PC-3 (cell line): Measurements from ENCODE around the gene HOXC5. TPM values are rescaled to one million over a fixed set of nuclear protein-coding genes. Genes with fewer than 3 reads are reported as not detected.

Experiments
- ATAC-seq: fragments of 200-7000 bp; cut with Tn5 transposase; 2 replicates; pipeline ENCODE4 v1.9.1; 2020; ENCODE audit warnings: mild to moderate bottlenecking, moderate library complexity
- BruUV-seq: library from RNA; stranded (reverse); fragments of 400-500 nt; replicated peaks from 2 replicates; lab custom pipeline; 2021; lab: Mats Ljungman, UMichigan
- CTCF ChIA-PET: fragments of 300-600 bp; sonication (Branson Sonifier 250); formaldehyde crosslinking; loops from one replicate; lab custom pipeline; 2022; ENCODE audit warnings: antibody characterized with exemption; lab: Charles Lee
- POLR2A ChIA-PET: fragments of 300-600 bp; sonication (Branson Sonifier 250); formaldehyde crosslinking; loops from one replicate; lab custom pipeline; 2022; ENCODE audit warnings: antibody characterized with exemption; ENCODE audit not compliant: unreplicated experiment; lab: Charles Lee
- DNase-seq: peaks from one replicate; pipeline ENCODE4 v3.0.0-alpha.2; 2015
- H2AFZ ChIP-seq: fragments of 300-600 bp; sonication (generic); 2 replicates; pipeline ENCODE4 v1.6.0; 2016; ENCODE audit warnings: antibody characterized with exemption, low read length
- H3F3A ChIP-seq: fragments of 300-600 bp; sonication (generic); one replicate; pipeline ENCODE4 v1.6.0; 2017; ENCODE audit warnings: antibody characterized with exemption, low read length, control low read depth, mild to moderate bottlenecking; ENCODE audit not compliant: unreplicated experiment
- H3K27ac ChIP-seq: fragments of 300-600 bp; sonication (generic); 2 replicates; pipeline ENCODE4 v1.5.1; 2016; ENCODE audit warnings: mild to moderate bottlenecking, low read length
- H3K27me3 ChIP-seq: fragments of 300-600 bp; sonication (generic); 2 replicates; pipeline ENCODE4 v1.6.1; 2016; ENCODE audit warnings: low read length, mixed read lengths
- H3K36me3 ChIP-seq: fragments of 300-600 bp; sonication (generic); 2 replicates; pipeline ENCODE4 v1.6.1; 2016; ENCODE audit warnings: low read depth, mixed run types, low read length, mixed read lengths
- H3K4me1 ChIP-seq: fragments of 300-600 bp; sonication (generic); 2 replicates; pipeline ENCODE4 v1.5.1; 2016; ENCODE audit warnings: low read length; ENCODE audit not compliant: insufficient read depth
- H3K4me2 ChIP-seq: fragments of 300-600 bp; sonication (generic); 2 replicates; pipeline ENCODE4 v1.6.0; 2016; ENCODE audit warnings: low read length
- H3K4me3 ChIP-seq: fragments of 300-600 bp; sonication (generic); 2 replicates; pipeline ENCODE4 v1.5.1; 2016; ENCODE audit warnings: mild to moderate bottlenecking, low read length, mixed read lengths
- H3K79me2 ChIP-seq: fragments of 300-600 bp; sonication (generic); 2 replicates; pipeline ENCODE4 v1.6.1; 2017; ENCODE audit warnings: low read length, mixed read lengths
- H3K9ac ChIP-seq: fragments of 300-600 bp; sonication (generic); 2 replicates; pipeline ENCODE4 v1.6.0; 2016; ENCODE audit warnings: mild to moderate bottlenecking, low read length
- H3K9me2 ChIP-seq: fragments of 300-600 bp; sonication (generic); replicated peaks from 2 replicates; pipeline ENCODE4 v1.6.1; 2016; ENCODE audit warnings: mixed run types, low read length, mixed read lengths
- H3K9me3 ChIP-seq: fragments of 300-600 bp; sonication (generic); 2 replicates; pipeline ENCODE4 v1.6.1; 2016; ENCODE audit warnings: low read length, mixed read lengths
- H4K20me1 ChIP-seq: fragments of 300-600 bp; sonication (generic); 2 replicates; pipeline ENCODE4 v1.6.1; 2016; ENCODE audit warnings: low read length, mixed read lengths
- EZH2 ChIP-seq: fragments of 300-600 bp; sonication (generic); IDR thresholded peaks from one replicate; pipeline ENCODE4 v1.6.1; 2017; ENCODE audit warnings: antibody characterized with exemption, mild to moderate bottlenecking, low read length; ENCODE audit not compliant: unreplicated experiment
- EZH2phosphoT487 ChIP-seq: fragments of 300-600 bp; sonication (generic); IDR thresholded peaks from 2 replicates; pipeline ENCODE4 v1.6.1; 2018; ENCODE audit warnings: mild to moderate bottlenecking, antibody characterized with exemption, low read length, borderline replicate concordance
- intact Hi-C: fragments of 100-400 bp; cut with micrococcal nuclease; formaldehyde crosslinking; loops from 2 replicates; pipeline ENCODE4 v1.9.0; 2023
- total RNA-seq: library from RNA; depleted of rRNA; stranded (reverse); fragments of >200 nt; gene quantifications from 2 replicates; pipeline ENCODE4 v1.2.3, GENCODE V29; 2014
- TF ChIP-seq, protein P1 (sequence below): fragments of 300-600 bp; sonication (generic); conservative IDR thresholded peaks from 2 replicates; pipeline ENCODE4 v1.5.1; 2017; ENCODE audit warnings: antibody characterized with exemption, low read depth, mild to moderate bottlenecking, low read length

Gene HOXC5
- total RNA-seq, 1 experiment from 2014 or later = 0.26 TPM

DNA sequence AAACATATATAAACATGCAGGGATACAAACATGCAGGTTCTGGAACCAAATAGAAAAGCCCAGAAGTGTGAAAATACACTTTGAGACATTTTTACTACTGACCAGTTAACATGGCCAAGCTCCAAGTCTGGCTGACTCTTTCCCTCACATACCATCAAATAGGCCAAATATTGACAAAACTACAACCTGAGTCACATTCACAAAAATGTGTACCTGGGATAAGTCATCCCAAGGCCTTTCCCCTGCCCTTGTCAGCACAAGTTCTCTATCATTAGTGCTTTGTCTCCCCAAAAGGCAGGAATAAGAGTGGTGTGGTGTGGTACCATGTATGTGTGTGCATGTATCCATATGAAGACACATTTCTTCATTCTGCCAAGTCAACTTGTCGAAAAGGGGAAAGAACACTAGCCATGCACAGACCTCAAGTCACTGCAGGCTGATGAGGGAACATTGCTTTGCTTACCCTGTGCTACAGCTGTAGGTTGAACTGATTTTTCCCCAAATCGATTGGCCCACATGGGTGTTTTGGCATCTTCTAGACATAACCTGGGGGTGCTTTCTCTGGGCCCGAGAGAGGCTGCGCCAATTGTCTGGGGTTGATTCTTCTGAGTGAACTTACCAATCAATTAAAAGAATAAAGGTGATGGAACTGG is 35.7 kb downstream of the HOXC5 start:
- no peaks in the 10 kb centered on the region for H4K20me1 ChIP-seq
- H2AFZ ChIP-seq = no peak overlapping the region
- H3K9me3 ChIP-seq = no peaks in the 10 kb centered on the region
- POLR2A ChIA-PET = interaction anchor here (0.5 kb wide), 1 partner anchor 60 kb away, joined by 14 read pairs; the partner anchor contains the start of gene HOXC8
- peaks cover 15% of the 10 kb centered on the region for H3K4me1 ChIP-seq
- H3F3A ChIP-seq = no peaks in the 10 kb centered on the region
- intact Hi-C loops = no loop called here
- no peaks in the 10 kb centered on the region for H3K27me3 ChIP-seq
- no peaks in the 10 kb centered on the region for H3K9me2 ChIP-seq
- H3K36me3 ChIP-seq = no peaks in the 10 kb centered on the region
- peak overlapping the region; percentile 20; the same call in 1 of the 2 replicates for H3K4me2 ChIP-seq
- DNase-seq = peak; percentile 89
- no peak for TF ChIP-seq EZH2
- TF ChIP-seq, protein P1, sequence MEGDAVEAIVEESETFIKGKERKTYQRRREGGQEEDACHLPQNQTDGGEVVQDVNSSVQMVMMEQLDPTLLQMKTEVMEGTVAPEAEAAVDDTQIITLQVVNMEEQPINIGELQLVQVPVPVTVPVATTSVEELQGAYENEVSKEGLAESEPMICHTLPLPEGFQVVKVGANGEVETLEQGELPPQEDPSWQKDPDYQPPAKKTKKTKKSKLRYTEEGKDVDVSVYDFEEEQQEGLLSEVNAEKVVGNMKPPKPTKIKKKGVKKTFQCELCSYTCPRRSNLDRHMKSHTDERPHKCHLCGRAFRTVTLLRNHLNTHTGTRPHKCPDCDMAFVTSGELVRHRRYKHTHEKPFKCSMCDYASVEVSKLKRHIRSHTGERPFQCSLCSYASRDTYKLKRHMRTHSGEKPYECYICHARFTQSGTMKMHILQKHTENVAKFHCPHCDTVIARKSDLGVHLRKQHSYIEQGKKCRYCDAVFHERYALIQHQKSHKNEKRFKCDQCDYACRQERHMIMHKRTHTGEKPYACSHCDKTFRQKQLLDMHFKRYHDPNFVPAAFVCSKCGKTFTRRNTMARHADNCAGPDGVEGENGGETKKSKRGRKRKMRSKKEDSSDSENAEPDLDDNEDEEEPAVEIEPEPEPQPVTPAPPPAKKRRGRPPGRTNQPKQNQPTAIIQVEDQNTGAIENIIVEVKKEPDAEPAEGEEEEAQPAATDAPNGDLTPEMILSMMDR = no peak
- TF ChIP-seq EZH2phosphoT487 = no peak
- H3K4me3 ChIP-seq = no peak overlapping the region
- no peaks in the 10 kb centered on the region for H3K79me2 ChIP-seq
- H3K9ac ChIP-seq = no peak overlapping the region
- no peak overlapping the region for H3K27ac ChIP-seq
- CTCF ChIA-PET = no interaction called here
- peak; percentile 98 for ATAC-seq
- no TSS peak for BruUV-seq

DNA sequence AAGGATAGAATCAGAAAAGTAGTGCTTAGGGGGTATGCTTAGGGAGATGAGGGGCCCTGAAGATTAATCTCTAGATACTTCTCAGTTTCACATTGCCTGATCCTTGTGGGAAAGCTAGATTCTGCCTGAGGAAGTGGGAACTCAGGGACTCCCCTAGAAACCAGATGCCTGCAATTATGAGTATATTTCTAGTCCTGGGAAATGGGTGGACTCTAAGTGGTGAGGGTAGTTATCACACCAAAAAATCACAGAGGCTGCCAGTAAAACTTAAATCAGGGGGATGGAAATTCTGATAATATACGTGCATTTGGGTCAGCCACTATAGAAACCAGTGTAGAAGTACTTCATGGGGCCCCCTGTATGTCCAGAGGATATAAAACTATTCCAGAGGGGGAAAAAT is 39.1 kb downstream of the HOXC5 start:
- ChIA-PET POLR2A (no interaction called here), CTCF (no interaction called here)
- no peaks in the 10 kb centered on the region for H3K9me2 ChIP-seq
- no peak overlapping the region for H2AFZ ChIP-seq
- no peak for ATAC-seq
- no peaks in the 10 kb centered on the region for H3K9me3 ChIP-seq
- intact Hi-C loops = no loop called here
- no peak overlapping the region for H3K27ac ChIP-seq
- H3K4me1 ChIP-seq = peaks cover 15% of the 10 kb centered on the region
- TF ChIP-seq EZH2phosphoT487 (no peak), EZH2 (no peak)
- TF ChIP-seq, protein P1 = no peak
- H3F3A ChIP-seq = no peaks in the 10 kb centered on the region
- no peaks in the 10 kb centered on the region for H3K36me3 ChIP-seq
- no peak overlapping the region for H3K4me2 ChIP-seq
- DNase-seq = no peak
- no peak overlapping the region for H3K4me3 ChIP-seq
- H3K9ac ChIP-seq = no peak overlapping the region
- no peaks in the 10 kb centered on the region for H3K27me3 ChIP-seq
- no peaks in the 10 kb centered on the region for H3K79me2 ChIP-seq
- H4K20me1 ChIP-seq = no peaks in the 10 kb centered on the region
- BruUV-seq = no TSS peak

DNA sequence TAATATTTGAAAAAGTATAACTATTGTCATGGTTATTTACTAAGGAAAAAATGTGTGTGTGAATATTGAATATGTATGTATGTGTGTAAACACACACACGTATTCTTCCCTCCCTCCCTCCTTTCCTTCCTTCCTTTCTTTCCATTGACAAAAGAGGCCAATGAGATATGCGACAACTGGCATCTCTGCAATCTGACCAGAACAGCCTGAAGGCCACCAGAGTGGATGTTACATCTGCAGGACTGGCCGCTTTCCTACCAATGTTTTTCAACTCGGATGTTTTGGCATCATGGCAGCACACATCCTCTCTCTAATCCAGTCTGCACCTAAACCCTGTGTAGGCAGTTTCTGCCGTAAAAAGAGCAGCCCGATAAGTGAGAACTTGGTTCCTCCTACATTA is 41.5 kb downstream of the HOXC5 start:
- POLR2A ChIA-PET = no interaction called here
- Histone ChIP-seq H3F3A (no peaks in the 10 kb centered on the region), H3K4me2 (no peak overlapping the region), H3K36me3 (no peaks in the 10 kb centered on the region), H3K9me2 (no peaks in the 10 kb centered on the region), H3K79me2 (no peaks in the 10 kb centered on the region), H3K9ac (no peak overlapping the region), H3K4me1 (no peaks in the 10 kb centered on the region), H3K4me3 (no peak overlapping the region), H4K20me1 (no peaks in the 10 kb centered on the region), H3K27me3 (no peaks in the 10 kb centered on the region), H3K27ac (no peak overlapping the region), H2AFZ (no peak overlapping the region), H3K9me3 (no peaks in the 10 kb centered on the region)
- DNase-seq (no peak), ATAC-seq (no peak)
- CTCF ChIA-PET = no interaction called here
- TF ChIP-seq, protein P1 = no peak
- TF ChIP-seq EZH2 (no peak), EZH2phosphoT487 (no peak)
- intact Hi-C loops = no loop called here
- no TSS peak for BruUV-seq
